Neutrophil (primary cell): ENCODE results near the gene IRF3.

Experiments
- H3K27ac ChIP-seq: fragments of 200-600 bp; sonication (generic); 2 replicates; pipeline ENCODE4 v1.5.1; 2016; ENCODE audit warnings: mild to moderate bottlenecking, moderate library complexity
- H3K27me3 ChIP-seq: fragments of 200-600 bp; sonication (generic); 2 replicates; pipeline ENCODE4 v1.6.0; 2016; ENCODE audit warnings: mild to moderate bottlenecking
- H3K36me3 ChIP-seq: fragments of 200-600 bp; sonication (generic); 2 replicates; pipeline ENCODE4 v1.5.1; 2017
- H3K4me1 ChIP-seq, 2 experiments: fragments of 200-600 bp in 1 of 2; sonication (generic) in 1 of 2; 1 replicate in 1 of 2; 2 replicates in 1 of 2; pipeline versions ENCODE4 v1.5.1 to v1.6.1; 2013 to 2016; ENCODE audit warnings: low read depth in 1 of 2, low read length in 1 of 2, mild to moderate bottlenecking in 1 of 2, moderate library complexity in 1 of 2; ENCODE audit not compliant: control insufficient read depth in 1 of 2, insufficient read depth in 1 of 2
- H3K4me3 ChIP-seq, 2 experiments: fragments of 200-600 bp in 1 of 2; sonication (generic) in 1 of 2; 1 replicate in 1 of 2; 2 replicates in 1 of 2; pipeline ENCODE4 v1.5.1; 2013 to 2016; ENCODE audit warnings: low read depth in 1 of 2, low read length in 1 of 2, mild to moderate bottlenecking in 1 of 2, moderate library complexity in 1 of 2
- H3K9me3 ChIP-seq: fragments of 200-600 bp; sonication (generic); 2 replicates; pipeline ENCODE4 v1.5.1; 2016
- CTCF ChIP-seq: fragments of 200-600 bp; sonication (generic); IDR thresholded peaks from 2 replicates; pipeline ENCODE4 v1.5.1; 2016; ENCODE audit warnings: antibody characterized with exemption

IRF3 gene

GRCh38 chr19:49667473-49667872, 1.8 kb upstream of the IRF3 start:
- Histone ChIP-seq H3K27me3 (no peaks in the 10 kb centered on the region), H3K9me3 (no peaks in the 10 kb centered on the region), H3K27ac (no peak overlapping the region), H3K36me3 (peaks cover 21% of the 10 kb centered on the region), H3K4me3 (no peak overlapping the region), H3K4me1 (peaks cover 31 to 37% of the 10 kb centered on the region in 2 experiments)
- TF ChIP-seq CTCF: no peak

- TF ChIP-seq CTCF: no peak
- H3K36me3 ChIP-seq: peaks cover 35% of the 10 kb centered on the region
- H3K9me3 ChIP-seq: no peaks in the 10 kb centered on the region
- peak overlapping the region; percentile 95 to 98 for H3K4me3 ChIP-seq
- H3K27ac ChIP-seq: peak overlapping the region; percentile 92
- peaks cover 31 to 33% of the 10 kb centered on the region in 2 experiments for H3K4me1 ChIP-seq
- H3K27me3 ChIP-seq: no peaks in the 10 kb centered on the region
Observed at GRCh38 chr19:49666120-49666444, 425 bp upstream of the IRF3 start.

GRCh38 chr19:49665036-49665350, 664 bp downstream of the IRF3 start:
- Histone ChIP-seq H3K36me3 (peaks cover 38% of the 10 kb centered on the region), H3K27me3 (no peaks in the 10 kb centered on the region), H3K4me1 (peaks cover 31 to 33% of the 10 kb centered on the region in 2 experiments), H3K4me3 (peak overlapping the region; percentile 95 to 98), H3K9me3 (no peaks in the 10 kb centered on the region), H3K27ac (peak overlapping the region; percentile 92)
- no peak for TF ChIP-seq CTCF

- TF ChIP-seq CTCF: peak; percentile 82
- Histone ChIP-seq H3K36me3 (peaks cover 39% of the 10 kb centered on the region), H3K4me1 (peaks cover 31 to 33% of the 10 kb centered on the region in 2 experiments), H3K27ac (peak overlapping the region; percentile 92), H3K27me3 (no peaks in the 10 kb centered on the region), H3K9me3 (no peaks in the 10 kb centered on the region), H3K4me3 (peak overlapping the region; percentile 95 to 98)
Observed at GRCh38 chr19:49664171-49665035, 1.3 kb downstream of the IRF3 start.

- Histone ChIP-seq H3K27me3 (no peaks in the 10 kb centered on the region), H3K36me3 (peaks cover 51% of the 10 kb centered on the region), H3K4me1 (peaks cover 31 to 33% of the 10 kb centered on the region in 2 experiments), H3K4me3 (no peak overlapping the region), H3K9me3 (no peaks in the 10 kb centered on the region), H3K27ac (peak overlapping the region; percentile 92)
- no peak for TF ChIP-seq CTCF
Observed at GRCh38 chr19:49663224-49663623, 2.4 kb downstream of the IRF3 start.
